Keratinocyte (primary cell): ENCODE data around the gene LTF. TPM values are rescaled to one million over a fixed set of nuclear protein-coding genes. Genes with fewer than 3 reads are reported as not detected.
"Not testable (repeated sequence)": the region's sequence is repeated elsewhere in the genome, so short reads cannot be mapped to it uniquely, and the experiment has no call there.

Source experiments
- DNase-seq: peaks from one replicate; pipeline ENCODE4 v3.0.0-alpha.2; 2011; ENCODE audit warnings: low read depth, missing footprints, low spot score
- FAIRE-seq: peaks from 2 replicates; lab custom pipeline; 2011; peaks lifted over from hg19 to GRCh38; lab: Jason Lieb, UNC
- H2AFZ ChIP-seq: 2 replicates; pipeline ENCODE4 v1.6.0; 2012; ENCODE audit warnings: low read length, control low read depth, inconsistent platforms; ENCODE audit not compliant: control insufficient read depth
- H3K27ac ChIP-seq: 2 replicates; pipeline ENCODE4 v1.5.1; 2011; ENCODE audit warnings: low read length; ENCODE audit not compliant: control insufficient read depth, insufficient read depth
- H3K27me3 ChIP-seq: 3 replicates; pipeline ENCODE4 v1.6.0; 2011; ENCODE audit warnings: low read length; ENCODE audit not compliant: control insufficient read depth, insufficient read depth; ENCODE audit errors: extremely low read depth
- H3K36me3 ChIP-seq, 2 experiments: 2 replicates in 1 of 2; 3 replicates in 1 of 2; pipeline ENCODE4 v1.5.1; 2011; ENCODE audit warnings: low read length in 2 of 2, mild to moderate bottlenecking in 1 of 2; ENCODE audit not compliant: control insufficient read depth in 2 of 2, insufficient read depth in 2 of 2; ENCODE audit errors: extremely low read depth in 1 of 2
- H3K4me1 ChIP-seq: 3 replicates; pipeline ENCODE4 v1.5.1; 2011; ENCODE audit warnings: low read length; ENCODE audit not compliant: control insufficient read depth, insufficient read depth; ENCODE audit errors: extremely low read depth
- H3K4me2 ChIP-seq: 3 replicates; pipeline ENCODE4 v1.6.0; 2011; ENCODE audit warnings: low read depth, low read length; ENCODE audit not compliant: control insufficient read depth, insufficient read depth; ENCODE audit errors: extremely low read depth
- H3K4me3 ChIP-seq, 3 experiments: fragments of 200-600 bp in 1 of 3; sonication (generic) in 1 of 3; 2 replicates in 2 of 3; 3 replicates in 1 of 3; pipeline ENCODE4 v1.5.1; 2011 to 2016; ENCODE audit warnings: low read length in 3 of 3, mild to moderate bottlenecking in 3 of 3, control low read depth in 2 of 3, inconsistent platforms in 1 of 3, low read depth in 1 of 3, mixed read lengths in 1 of 3, mixed run types in 1 of 3, moderate library complexity in 1 of 3; ENCODE audit not compliant: control insufficient read depth in 2 of 3, insufficient read depth in 2 of 3; ENCODE audit errors: extremely low read depth in 1 of 3
- H3K79me2 ChIP-seq: 2 replicates; pipeline ENCODE4 v1.6.0; 2012; ENCODE audit warnings: low read length; ENCODE audit not compliant: control insufficient read depth, insufficient read depth
- H3K9ac ChIP-seq: 3 replicates; pipeline ENCODE4 v1.6.0; 2011; ENCODE audit warnings: low read length; ENCODE audit not compliant: control insufficient read depth, insufficient read depth; ENCODE audit errors: extremely low read depth
- H3K9me1 ChIP-seq: 3 replicates; pipeline ENCODE4 v1.6.0; 2011; ENCODE audit warnings: low read length; ENCODE audit not compliant: control insufficient read depth, insufficient read depth; ENCODE audit errors: extremely low read depth
- H3K9me3 ChIP-seq: 2 replicates; pipeline ENCODE4 v1.5.1; 2012; ENCODE audit warnings: low read depth, low read length; ENCODE audit not compliant: control insufficient read depth
- H4K20me1 ChIP-seq: 3 replicates; pipeline ENCODE4 v1.6.0; 2011; ENCODE audit warnings: low read length; ENCODE audit not compliant: control insufficient read depth, insufficient read depth; ENCODE audit errors: extremely low read depth
- EZH2 ChIP-seq: IDR thresholded peaks from one replicate; pipeline ENCODE4 v1.6.1; 2012; ENCODE audit warnings: inconsistent platforms, mild to moderate bottlenecking, low read length, moderate library complexity
- dilution Hi-C: fragments of 300-500 bp; cut with MboI; formaldehyde crosslinking; loops from one replicate; pipeline ENCODE4 v1.7.0; 2020; ENCODE audit warnings: low sequenced_read_pairs; ENCODE audit not compliant: extremely low pct_ligation_motif_present
- polyA plus RNA-seq, 5 experiments: library from polyadenylated mRNA; depleted of rRNA in 3 of 5; stranded (reverse) in 3 of 5; stranded (forward) in 1 of 5; unstranded in 1 of 5; fragments of >200 nt; gene quantifications; 1 replicate in 1 of 5; 2 replicates in 3 of 5; 3 replicates in 1 of 5; pipeline versions ENCODE4 v1.2.1 to v1.2.3, GENCODE V29; 2011 to 2012; ENCODE audit warnings: missing spikeins in 2 of 5, low read depth in 1 of 5, low replicate concordance in 1 of 5
- TF ChIP-seq, protein P1 (sequence below), 3 experiments: IDR thresholded peaks in 1 of 3; conservative IDR thresholded peaks in 1 of 3; optimal IDR thresholded peaks in 1 of 3; 2 replicates in 2 of 3; 3 replicates in 1 of 3; pipeline versions ENCODE3 to v1.5.1; 2011; ENCODE audit warnings: low read length in 3 of 3, mild to moderate bottlenecking in 3 of 3, moderate library complexity in 2 of 3, control low read depth in 1 of 3, inconsistent platforms in 1 of 3; ENCODE audit not compliant: insufficient read depth in 2 of 3; ENCODE audit errors: extremely low read depth in 1 of 3

Gene LTF
- polyA plus RNA-seq, 1 donor (not counting 4 experiments of a cell fraction or from before 2014, with no cell fraction given) = not detected

DNA sequence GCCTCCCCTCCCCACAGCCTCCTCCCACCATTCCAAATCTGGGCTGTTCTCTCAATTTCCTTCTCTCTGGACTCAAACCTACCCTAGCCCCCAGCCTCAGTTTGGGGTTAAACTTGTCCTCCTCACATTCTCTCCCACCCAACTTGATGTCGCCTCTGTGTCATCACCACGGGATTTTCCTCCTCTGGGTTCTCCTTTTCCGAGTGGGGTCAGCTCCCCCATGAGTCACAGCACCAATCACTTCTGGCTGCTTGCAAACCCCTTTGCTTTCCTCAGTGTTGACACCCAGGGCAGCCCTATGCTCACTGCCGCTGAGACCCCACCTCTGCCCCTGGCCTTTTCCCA lies 58.3 kb downstream of the LTF start:
- H3K4me1 ChIP-seq = no peaks in the 10 kb centered on the region
- no peak overlapping the region for H3K27ac ChIP-seq
- H3K4me3 ChIP-seq = no peak overlapping the region
- no peaks in the 10 kb centered on the region for H3K79me2 ChIP-seq
- no peaks in the 10 kb centered on the region for H3K36me3 ChIP-seq
- no peak overlapping the region for H2AFZ ChIP-seq
- FAIRE-seq = no peak
- no peaks in the 10 kb centered on the region for H3K27me3 ChIP-seq
- no peaks in the 10 kb centered on the region for H3K9me3 ChIP-seq
- dilution Hi-C loops = no loop called here
- DNase-seq = no peak
- no peaks in the 10 kb centered on the region for H4K20me1 ChIP-seq
- TF ChIP-seq, protein P1, sequence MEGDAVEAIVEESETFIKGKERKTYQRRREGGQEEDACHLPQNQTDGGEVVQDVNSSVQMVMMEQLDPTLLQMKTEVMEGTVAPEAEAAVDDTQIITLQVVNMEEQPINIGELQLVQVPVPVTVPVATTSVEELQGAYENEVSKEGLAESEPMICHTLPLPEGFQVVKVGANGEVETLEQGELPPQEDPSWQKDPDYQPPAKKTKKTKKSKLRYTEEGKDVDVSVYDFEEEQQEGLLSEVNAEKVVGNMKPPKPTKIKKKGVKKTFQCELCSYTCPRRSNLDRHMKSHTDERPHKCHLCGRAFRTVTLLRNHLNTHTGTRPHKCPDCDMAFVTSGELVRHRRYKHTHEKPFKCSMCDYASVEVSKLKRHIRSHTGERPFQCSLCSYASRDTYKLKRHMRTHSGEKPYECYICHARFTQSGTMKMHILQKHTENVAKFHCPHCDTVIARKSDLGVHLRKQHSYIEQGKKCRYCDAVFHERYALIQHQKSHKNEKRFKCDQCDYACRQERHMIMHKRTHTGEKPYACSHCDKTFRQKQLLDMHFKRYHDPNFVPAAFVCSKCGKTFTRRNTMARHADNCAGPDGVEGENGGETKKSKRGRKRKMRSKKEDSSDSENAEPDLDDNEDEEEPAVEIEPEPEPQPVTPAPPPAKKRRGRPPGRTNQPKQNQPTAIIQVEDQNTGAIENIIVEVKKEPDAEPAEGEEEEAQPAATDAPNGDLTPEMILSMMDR (optimal IDR thresholded peaks at IDR 0.05 in 1 of 3, IDR thresholded peaks at IDR 0.05 in 1 of 3, conservative IDR thresholded peaks at IDR 0.05 in 1 of 3; ENCODE audit: extremely low read depth in 1 of 3, insufficient read depth in 2 of 3, low read length in 3 of 3) = no peak
- no peak for TF ChIP-seq EZH2
- no peak overlapping the region for H3K4me2 ChIP-seq
- no peaks in the 10 kb centered on the region for H3K9me1 ChIP-seq
- no peak overlapping the region for H3K9ac ChIP-seq

DNA sequence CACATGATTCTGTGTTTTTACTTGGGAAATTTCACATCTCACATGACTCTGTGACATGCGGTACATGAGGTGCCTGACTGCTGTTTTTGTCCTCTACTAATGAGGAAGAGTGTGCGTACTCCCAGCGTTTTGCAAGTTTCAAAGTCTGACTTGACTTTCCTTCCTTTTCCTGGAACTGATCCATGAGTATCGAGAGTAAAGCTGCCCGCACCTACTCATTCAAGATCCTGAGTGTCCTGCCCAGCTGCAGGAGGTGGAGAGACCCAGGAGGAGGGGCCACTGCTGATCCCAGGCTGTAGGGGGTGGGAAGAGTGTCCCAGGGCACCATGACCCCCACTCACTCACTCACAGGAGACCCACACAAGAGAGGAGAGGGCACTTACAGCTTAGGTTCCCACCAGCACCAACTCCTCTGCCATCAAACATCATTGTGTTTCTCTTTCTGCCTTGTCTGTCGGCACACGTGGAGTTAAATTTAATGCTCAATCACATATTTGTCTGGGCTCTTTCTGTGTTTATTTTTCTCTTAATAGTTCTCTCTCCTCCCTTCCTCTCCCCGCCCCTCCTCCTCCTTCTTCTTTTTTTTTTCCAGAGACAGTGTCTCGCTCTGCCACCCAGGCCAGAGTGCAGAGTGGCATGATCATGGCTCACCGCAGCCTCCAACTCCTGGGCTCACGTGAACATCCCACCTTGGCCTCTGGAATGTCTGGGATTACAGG lies 59.2 kb downstream of the LTF start:
- Histone ChIP-seq H3K36me3 (no peaks in the 10 kb centered on the region), H3K4me3 (no peak overlapping the region), H3K9me3 (no peaks in the 10 kb centered on the region), H3K79me2 (no peaks in the 10 kb centered on the region), H2AFZ (no peak overlapping the region), H3K27me3 (no peaks in the 10 kb centered on the region), H3K27ac (no peak overlapping the region), H3K4me2 (no peak overlapping the region), H3K9me1 (no peaks in the 10 kb centered on the region), H4K20me1 (no peaks in the 10 kb centered on the region), H3K4me1 (no peaks in the 10 kb centered on the region), H3K9ac (no peak overlapping the region)
- no peak for DNase-seq
- TF ChIP-seq EZH2 = no peak
- TF ChIP-seq, protein P1 (optimal IDR thresholded peaks at IDR 0.05 in 1 of 3, IDR thresholded peaks at IDR 0.05 in 1 of 3, conservative IDR thresholded peaks at IDR 0.05 in 1 of 3; ENCODE audit: extremely low read depth in 1 of 3, insufficient read depth in 2 of 3, low read length in 3 of 3) = no peak
- no peak for FAIRE-seq
- dilution Hi-C loops = no loop called here

DNA sequence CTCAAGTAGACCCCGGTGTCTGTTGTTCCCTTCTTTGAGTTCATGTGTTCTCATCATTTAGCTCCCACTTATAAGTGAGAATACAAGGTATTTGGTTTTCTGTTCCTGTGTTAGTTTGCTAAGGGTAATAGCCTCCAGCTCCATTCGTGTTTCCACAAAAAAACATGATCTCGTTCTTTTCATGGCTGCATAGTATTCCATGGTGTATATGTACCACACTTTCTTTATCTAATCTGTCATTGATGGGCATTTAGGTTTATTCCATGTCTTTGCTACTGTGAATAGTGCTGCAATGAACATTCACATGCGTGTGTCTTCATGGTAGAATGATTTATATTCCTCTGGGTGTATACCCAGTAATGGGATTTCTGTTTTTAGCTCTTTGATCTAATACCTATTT lies 61.8 kb downstream of the LTF start:
- H3K9me1 ChIP-seq, H3K4me3 ChIP-seq, H3K79me2 ChIP-seq, H3K4me2 ChIP-seq, H3K9me3 ChIP-seq, H3K27me3 ChIP-seq, H4K20me1 ChIP-seq, H3K9ac ChIP-seq, H3K4me1 ChIP-seq, dilution Hi-C loops, H3K27ac ChIP-seq, H3K36me3 ChIP-seq, DNase-seq, FAIRE-seq, H2AFZ ChIP-seq: not testable (repeated sequence)
